Activated naive CD4-positive, alpha-beta T cell treated with anti-CD3 and anti-CD28 coated beads, Interleukin-2, amount 10 ng/mL, durations not matched to agents 7 days and 5 days (primary cell): ENCODE data around the gene CACNG6.

ENCODE experiments used
- CTCF ChIA-PET: fragments of 350-600 bp; sonication (Branson Sonifier 250); formaldehyde crosslinking; loops from one replicate; lab custom pipeline; 2021; ENCODE audit warnings: antibody characterized with exemption; lab: Charles Lee
- DNase-seq: peaks from one replicate; pipeline ENCODE4 v3.0.0-alpha.2; 2020
- H3K27ac Mint-ChIP-seq: one replicate; pipeline ENCODE4 v1.8.0; 2021; ENCODE audit warnings: mild to moderate bottlenecking, moderate library complexity, mixed read lengths
- H3K27me3 Mint-ChIP-seq: one replicate; pipeline ENCODE4 v1.8.0; 2021; ENCODE audit warnings: mild to moderate bottlenecking, mixed read lengths
- H3K36me3 Mint-ChIP-seq: one replicate; pipeline ENCODE4 v1.8.0; 2021; ENCODE audit warnings: mixed read lengths
- H3K4me1 Mint-ChIP-seq: one replicate; pipeline ENCODE4 v1.8.0; 2021; ENCODE audit warnings: mixed read lengths
- H3K4me3 Mint-ChIP-seq: one replicate; pipeline ENCODE4 v1.8.0; 2021; ENCODE audit warnings: mild to moderate bottlenecking, moderate library complexity, mixed read lengths
- H3K9me3 Mint-ChIP-seq: one replicate; pipeline ENCODE4 v1.8.0; 2021; ENCODE audit warnings: mixed read lengths

CACNG6 gene

DNA sequence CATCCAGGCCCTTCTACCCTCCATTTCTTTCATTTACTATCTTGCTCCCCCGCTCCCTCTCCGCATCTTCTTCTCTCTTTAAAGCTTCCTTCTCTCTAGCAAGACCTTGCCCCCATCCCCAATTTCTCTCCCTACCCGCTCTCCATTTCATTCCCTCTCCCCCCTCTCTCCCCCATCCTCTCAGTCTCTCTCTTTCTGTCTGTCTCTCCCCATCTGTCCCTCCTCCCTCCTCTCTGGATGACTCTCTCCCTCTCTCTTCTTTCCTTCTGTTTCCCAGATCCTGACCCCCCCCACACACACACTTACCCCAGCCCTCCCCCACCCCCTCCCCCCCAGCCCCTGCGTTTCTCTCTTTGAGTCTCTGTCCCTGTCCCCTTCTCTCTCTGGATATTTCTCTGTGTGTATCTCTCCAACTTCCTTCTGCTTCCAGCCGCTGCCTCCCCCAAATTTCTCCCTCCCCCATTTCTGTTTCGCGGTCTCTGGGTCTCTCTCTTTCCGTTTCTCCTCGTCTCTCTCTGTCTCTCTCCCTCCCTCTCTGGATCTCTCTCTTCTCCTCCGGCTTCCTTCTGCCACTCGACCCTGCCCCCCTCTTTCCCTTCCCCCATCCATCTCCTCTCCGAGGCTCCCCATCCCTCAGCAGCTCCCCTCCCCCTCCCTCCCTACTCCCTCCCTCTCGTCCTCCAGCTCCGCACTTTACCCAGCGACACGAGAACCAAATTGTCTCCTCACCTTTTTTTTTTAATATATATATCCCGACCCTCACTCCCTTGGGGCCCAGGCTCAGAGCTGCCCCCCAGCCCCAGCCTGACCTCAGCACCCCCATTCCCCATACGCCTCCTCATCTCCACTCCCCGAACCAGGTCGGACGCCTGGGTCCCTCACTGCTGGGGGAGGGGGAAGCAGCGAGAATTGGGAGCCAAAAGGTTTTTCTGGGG is 32.3 kb upstream of the CACNG6 start:
- Mint-ChIP-seq H3K27me3 (peaks cover 74% of the 10 kb centered on the region), H3K4me3 (no peak overlapping the region), H3K27ac (no peak overlapping the region), H3K36me3 (no peaks in the 10 kb centered on the region), H3K4me1 (peaks cover 2% of the 10 kb centered on the region), H3K9me3 (no peaks in the 10 kb centered on the region)
- CTCF ChIA-PET, result no interaction called here
- DNase-seq, result no peak

DNA sequence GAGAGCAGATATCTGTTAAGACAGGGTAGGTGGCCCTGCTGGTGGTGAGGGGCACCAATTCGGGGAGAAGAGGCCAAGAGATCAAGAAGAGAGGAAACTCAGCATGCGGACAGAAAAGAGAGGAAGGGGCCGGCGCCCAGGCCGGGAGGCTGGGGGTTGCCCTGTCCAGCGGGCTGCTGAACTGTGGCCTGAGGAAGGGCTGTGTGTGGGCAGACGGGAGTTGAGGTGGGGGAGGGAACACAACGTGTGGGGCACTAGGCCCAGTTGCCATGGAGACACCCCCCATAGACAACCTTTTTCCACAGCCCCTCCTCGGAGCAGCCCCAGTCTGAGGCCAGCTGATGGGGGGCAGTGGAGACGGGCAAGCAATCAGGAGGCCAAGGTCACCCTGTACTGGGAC is 31.2 kb upstream of the CACNG6 start:
- H3K4me3 Mint-ChIP-seq, result no peak overlapping the region
- peaks cover 2% of the 10 kb centered on the region for H3K4me1 Mint-ChIP-seq
- no peaks in the 10 kb centered on the region for H3K36me3 Mint-ChIP-seq
- H3K27ac Mint-ChIP-seq, result no peak overlapping the region
- CTCF ChIA-PET, result no interaction called here
- peaks cover 85% of the 10 kb centered on the region for H3K27me3 Mint-ChIP-seq
- H3K9me3 Mint-ChIP-seq, result no peaks in the 10 kb centered on the region
- DNase-seq, result no peak

DNA sequence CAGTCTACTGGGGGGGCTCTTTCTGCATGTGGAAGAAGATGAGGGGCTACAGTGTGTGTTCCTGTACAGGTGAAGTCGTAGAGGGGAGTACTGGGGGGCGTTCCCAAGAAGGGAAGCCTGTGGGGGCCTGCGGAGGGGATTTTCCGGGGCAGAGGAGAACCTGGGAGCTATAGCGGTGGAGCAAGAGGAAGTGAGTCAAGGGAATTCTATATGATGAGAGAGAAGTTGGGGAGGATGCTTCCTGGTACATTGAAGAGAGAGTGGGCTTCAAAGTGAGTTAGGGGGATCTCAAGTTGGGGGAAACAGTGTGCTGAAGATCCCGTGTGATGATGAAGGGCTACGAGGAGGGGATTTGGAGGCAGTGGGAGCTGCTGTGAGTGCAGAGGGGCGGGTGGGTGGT is 30.6 kb upstream of the CACNG6 start:
- H3K4me3 Mint-ChIP-seq, result no peak overlapping the region
- peaks cover 91% of the 10 kb centered on the region for H3K27me3 Mint-ChIP-seq
- CTCF ChIA-PET, result no interaction called here
- H3K4me1 Mint-ChIP-seq, result peaks cover 2% of the 10 kb centered on the region
- no peaks in the 10 kb centered on the region for H3K9me3 Mint-ChIP-seq
- H3K27ac Mint-ChIP-seq, result no peak overlapping the region
- no peak for DNase-seq
- no peaks in the 10 kb centered on the region for H3K36me3 Mint-ChIP-seq

DNA sequence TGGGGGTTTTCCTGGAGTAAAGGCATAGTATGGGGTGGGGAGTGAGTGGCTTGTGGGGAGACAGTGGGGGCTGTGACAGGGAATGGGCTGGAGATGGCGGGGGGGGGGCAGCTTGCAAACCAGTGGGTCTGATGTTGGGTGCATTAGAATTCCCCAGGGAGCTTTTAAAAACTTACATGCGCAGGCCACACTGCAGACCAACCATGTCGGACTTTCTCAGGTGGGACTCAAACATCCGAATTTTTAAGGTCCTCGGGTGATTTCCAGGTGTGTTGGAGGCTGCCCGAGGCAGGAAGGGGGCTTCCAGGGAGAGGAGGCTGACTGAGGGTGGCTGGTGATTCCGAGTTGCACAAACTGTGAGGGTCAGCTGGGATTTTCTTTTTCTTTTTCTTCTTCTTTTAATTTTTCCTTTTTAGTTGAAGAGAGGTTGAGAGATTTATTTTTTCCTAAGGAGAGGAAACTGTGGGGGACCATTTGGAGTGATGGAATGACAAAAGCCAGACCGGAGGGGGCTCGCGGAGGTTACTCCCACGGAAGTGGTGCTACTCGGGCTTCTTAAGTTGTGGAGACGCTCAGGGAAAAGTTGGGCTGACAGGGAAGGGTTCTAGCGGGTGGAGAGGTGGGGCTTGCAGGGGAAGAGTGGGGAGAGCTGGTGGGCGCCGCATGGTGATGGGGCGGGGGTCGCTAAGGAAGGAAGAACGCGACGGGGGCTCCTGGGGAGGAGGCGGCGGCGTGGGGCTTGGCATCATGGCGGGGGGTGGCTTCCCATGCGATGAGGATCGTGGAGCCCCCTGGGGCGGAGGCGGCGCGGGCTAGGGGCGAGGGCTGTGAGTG is 29.7 kb upstream of the CACNG6 start:
- Mint-ChIP-seq H3K27me3 (peaks cover 90% of the 10 kb centered on the region), H3K27ac (no peak overlapping the region), H3K9me3 (no peaks in the 10 kb centered on the region), H3K4me1 (peaks cover 2% of the 10 kb centered on the region), H3K36me3 (no peaks in the 10 kb centered on the region), H3K4me3 (no peak overlapping the region)
- CTCF ChIA-PET, result no interaction called here
- DNase-seq, result no peak

DNA sequence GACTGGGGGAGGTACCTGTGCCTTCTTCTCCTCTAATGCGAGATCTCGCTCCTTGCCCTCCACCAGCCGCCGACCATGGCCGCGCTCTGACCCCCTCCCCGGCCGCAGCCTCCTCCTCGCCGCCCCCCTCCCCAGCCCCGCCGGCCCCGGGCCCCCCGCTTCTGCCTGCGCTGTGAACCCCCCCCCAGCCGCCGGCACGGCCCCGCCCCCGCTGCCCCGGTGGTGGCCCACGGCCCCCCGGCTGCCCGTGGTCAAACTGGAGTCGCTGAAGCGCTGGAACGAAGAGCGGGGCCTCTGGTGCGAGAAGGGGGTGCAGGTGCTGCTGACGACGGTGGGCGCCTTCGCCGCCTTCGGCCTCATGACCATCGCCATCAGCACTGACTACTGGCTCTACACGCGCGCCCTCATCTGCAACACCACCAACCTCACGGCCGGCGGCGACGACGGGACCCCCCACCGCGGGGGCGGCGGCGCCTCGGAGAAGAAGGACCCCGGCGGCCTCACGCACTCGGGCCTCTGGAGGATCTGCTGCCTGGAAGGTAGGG is 28.5 kb upstream of the CACNG6 start, which contains the start of gene CACNG8:
Gene CACNG8 (plus strand): TSS at position 51 of the 545 bp plus-strand sequence.
- no peak within 1 kb of the TSS for H3K27ac Mint-ChIP-seq

DNA sequence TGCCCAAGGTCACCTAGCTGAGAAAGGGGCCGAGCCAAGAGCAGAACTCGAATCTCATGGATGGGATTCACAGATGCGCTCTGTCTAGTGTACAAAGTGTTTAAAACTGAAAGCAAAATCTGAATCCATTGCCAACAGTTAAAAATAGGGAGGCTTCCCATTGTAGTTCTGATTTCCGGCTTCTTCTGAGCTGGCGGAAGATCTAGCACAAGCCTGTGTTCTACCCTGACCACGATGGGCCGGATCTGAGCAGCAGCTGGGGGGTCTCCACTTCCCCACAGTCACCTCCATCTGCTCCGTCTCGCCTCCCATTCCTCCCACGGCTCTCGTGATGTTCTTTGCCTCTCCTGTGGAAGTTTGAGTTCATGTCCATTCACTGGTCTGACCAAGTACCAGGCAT is 26.3 kb upstream of the CACNG6 start:
- no peak for DNase-seq
- no peaks in the 10 kb centered on the region for H3K4me1 Mint-ChIP-seq
- CTCF ChIA-PET, result no interaction called here
- H3K36me3 Mint-ChIP-seq, result no peaks in the 10 kb centered on the region
- H3K27ac Mint-ChIP-seq, result no peak overlapping the region
- H3K9me3 Mint-ChIP-seq, result no peaks in the 10 kb centered on the region
- H3K4me3 Mint-ChIP-seq, result no peak overlapping the region
- H3K27me3 Mint-ChIP-seq, result peaks cover 60% of the 10 kb centered on the region

More for the DNA sequence above, 28.5 kb upstream of the CACNG6 start, which contains the start of gene CACNG8:
- Mint-ChIP-seq H3K4me3 (no peak within 1 kb of the TSS), H3K9me3 (no peaks in the 10 kb centered on the region), H3K4me1 (peaks cover 2% of the 10 kb centered on the region), H3K27me3 (peaks cover 79% of the 10 kb centered on the region), H3K36me3 (no peaks in the 10 kb centered on the region)
- CTCF ChIA-PET, result no interaction called here
- DNase-seq, result no peak

DNA sequence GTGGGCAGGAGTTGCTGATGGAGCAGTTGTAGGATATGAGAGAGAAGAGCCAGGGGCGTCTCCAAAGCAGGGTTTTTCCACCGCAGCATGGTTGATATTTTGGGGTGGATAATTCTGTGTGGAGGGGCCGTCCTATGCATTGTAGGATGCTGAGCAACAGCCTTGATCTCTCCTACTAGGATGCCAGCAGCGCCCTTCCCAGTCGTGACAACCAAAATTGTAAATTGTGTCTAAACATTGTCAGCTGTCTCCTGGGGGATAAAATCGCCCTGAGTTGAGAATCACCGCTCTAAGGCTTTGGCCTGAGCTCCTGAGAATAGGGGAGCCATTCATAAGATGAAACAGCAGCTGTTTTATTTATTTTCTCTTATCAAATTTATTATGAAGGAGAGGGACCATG is 24.5 kb upstream of the CACNG6 start:
- Mint-ChIP-seq H3K27me3 (peaks cover 47% of the 10 kb centered on the region), H3K9me3 (no peaks in the 10 kb centered on the region), H3K36me3 (no peaks in the 10 kb centered on the region), H3K4me1 (no peaks in the 10 kb centered on the region), H3K27ac (no peak overlapping the region), H3K4me3 (no peak overlapping the region)
- DNase-seq, result no peak
- CTCF ChIA-PET, result no interaction called here

DNA sequence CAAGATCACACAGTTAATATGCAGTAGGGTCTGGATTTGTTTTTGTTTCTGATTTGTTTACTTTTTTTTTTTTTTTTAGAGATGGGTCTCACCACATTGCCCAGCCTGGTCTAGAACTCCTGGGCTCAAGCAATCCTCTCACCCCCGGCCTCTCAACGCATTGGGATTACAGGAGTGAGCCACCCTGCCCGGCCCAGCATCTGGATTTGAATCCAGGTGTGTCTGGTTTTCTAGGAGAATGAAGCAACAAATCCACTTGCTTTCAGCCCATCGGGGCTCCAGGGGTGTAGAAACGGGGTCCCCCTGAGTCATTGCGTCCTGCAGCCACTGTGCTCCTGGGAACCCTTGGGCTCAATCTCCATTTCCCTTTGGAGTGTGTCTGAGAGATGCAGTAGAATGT is 22.1 kb upstream of the CACNG6 start:
- Mint-ChIP-seq H3K4me3 (no peak overlapping the region), H3K9me3 (no peaks in the 10 kb centered on the region), H3K27ac (no peak overlapping the region), H3K27me3 (peaks cover 38% of the 10 kb centered on the region), H3K36me3 (no peaks in the 10 kb centered on the region), H3K4me1 (no peaks in the 10 kb centered on the region)
- no peak for DNase-seq
- CTCF ChIA-PET, result no interaction called here

DNA sequence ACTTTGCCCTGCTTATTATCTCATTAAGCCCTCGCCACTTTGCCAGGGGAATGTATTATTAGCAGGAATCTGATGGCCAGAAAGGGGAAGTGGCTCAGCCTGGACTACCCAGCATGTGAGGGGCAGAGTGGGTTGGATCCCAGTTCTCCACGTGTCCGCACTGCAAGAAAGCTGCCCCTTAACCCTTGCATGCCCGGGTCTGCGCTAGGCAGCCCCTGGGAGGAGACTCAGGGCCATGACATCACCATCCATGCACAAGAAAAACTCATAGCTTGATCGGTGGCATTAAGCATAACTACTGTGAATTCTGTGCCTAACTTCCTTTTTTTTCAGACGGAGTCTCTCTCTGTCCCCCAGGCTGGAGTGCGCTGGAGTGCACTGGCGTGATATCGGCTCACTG is 19.8 kb upstream of the CACNG6 start:
- peaks cover 23% of the 10 kb centered on the region for H3K27me3 Mint-ChIP-seq
- CTCF ChIA-PET, result no interaction called here

DNA sequence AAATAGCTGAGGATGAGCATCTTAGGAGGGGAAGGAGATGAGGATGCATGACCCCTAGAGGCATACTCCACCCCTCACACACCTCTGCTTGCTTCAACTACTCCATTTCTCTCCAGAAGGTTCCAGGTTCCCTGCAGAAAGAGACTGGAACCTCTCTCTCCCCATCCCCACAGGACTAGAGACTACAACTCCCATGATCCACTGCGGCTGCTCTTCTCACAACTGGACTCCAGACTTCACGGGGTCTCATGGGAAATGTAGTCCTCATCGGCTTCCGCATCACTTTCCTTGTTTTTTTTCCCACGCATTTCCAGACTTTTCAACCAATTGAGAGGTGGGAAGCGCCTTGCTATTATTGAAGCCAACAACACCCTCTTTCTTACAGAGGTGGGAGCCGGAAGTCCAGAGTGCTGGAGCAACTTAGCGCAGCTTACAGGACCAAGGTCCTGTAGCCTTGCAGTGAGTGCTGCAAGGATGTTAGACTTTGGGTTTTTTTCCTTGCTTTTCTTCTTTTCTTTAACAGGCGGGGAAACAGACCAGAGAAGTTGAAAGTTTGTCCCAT is 13.9 kb upstream of the CACNG6 start:
- Mint-ChIP-seq H3K36me3 (peaks cover 18% of the 10 kb centered on the region), H3K27ac (peak overlapping the region; percentile 67), H3K4me1 (peaks cover 29% of the 10 kb centered on the region), H3K9me3 (peaks cover 15% of the 10 kb centered on the region), H3K4me3 (peak overlapping the region; percentile 48), H3K27me3 (peaks cover 64% of the 10 kb centered on the region)
- CTCF ChIA-PET, result interaction anchor here (1.1 kb wide), 1 partner anchor 46 kb away, joined by 4 read pairs; no protein-coding TSS in a partner anchor
- peak; percentile 74 for DNase-seq

More for the DNA sequence above, 19.8 kb upstream of the CACNG6 start:
- Mint-ChIP-seq H3K36me3 (no peaks in the 10 kb centered on the region), H3K27ac (no peak overlapping the region), H3K4me3 (no peak overlapping the region), H3K9me3 (no peaks in the 10 kb centered on the region), H3K4me1 (no peaks in the 10 kb centered on the region)
- DNase-seq, result no peak

DNA sequence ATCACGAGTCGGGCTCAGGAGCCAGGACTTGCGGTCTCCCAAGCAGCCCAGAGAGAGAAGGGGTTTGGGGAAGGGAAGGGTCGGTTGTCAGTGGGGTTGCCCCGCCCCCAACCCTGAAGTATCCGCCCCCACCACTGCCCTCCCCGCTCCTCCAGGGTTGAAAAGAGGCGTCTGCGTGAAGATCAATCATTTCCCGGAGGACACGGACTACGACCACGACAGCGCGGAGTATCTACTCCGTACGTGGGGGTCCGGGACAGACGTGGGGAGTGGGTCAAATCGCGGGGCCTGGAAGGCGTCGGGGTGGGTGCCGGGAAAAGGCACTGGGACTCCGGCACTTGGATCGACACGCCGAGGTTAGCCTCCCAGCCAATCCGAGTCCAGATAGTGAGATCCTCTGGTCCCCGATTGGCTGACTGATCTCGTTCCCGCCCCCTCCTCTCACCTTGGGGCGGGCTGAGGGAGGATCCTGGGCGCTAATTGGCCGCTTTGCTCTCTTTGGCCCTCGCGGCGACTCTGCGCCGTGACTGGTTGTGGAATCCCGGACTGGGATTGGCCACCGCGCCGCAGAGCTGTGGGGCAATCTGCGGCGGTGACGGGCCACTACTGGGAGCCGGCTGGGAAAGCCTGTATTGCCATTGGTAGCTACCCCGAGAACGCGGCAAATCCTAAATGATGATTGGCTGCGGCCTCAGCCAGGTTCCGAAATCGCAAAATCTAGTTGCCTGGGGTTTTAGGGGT is 13.3 kb upstream of the CACNG6 start:
- no peak overlapping the region for H3K27ac Mint-ChIP-seq
- peak overlapping the region; percentile 48 for H3K4me3 Mint-ChIP-seq
- H3K36me3 Mint-ChIP-seq, result peaks cover 18% of the 10 kb centered on the region
- peaks cover 57% of the 10 kb centered on the region for H3K27me3 Mint-ChIP-seq
- H3K9me3 Mint-ChIP-seq, result peaks cover 15% of the 10 kb centered on the region
- peak; percentile 28 for DNase-seq
- CTCF ChIA-PET, result no interaction called here
- H3K4me1 Mint-ChIP-seq, result peaks cover 29% of the 10 kb centered on the region

DNA sequence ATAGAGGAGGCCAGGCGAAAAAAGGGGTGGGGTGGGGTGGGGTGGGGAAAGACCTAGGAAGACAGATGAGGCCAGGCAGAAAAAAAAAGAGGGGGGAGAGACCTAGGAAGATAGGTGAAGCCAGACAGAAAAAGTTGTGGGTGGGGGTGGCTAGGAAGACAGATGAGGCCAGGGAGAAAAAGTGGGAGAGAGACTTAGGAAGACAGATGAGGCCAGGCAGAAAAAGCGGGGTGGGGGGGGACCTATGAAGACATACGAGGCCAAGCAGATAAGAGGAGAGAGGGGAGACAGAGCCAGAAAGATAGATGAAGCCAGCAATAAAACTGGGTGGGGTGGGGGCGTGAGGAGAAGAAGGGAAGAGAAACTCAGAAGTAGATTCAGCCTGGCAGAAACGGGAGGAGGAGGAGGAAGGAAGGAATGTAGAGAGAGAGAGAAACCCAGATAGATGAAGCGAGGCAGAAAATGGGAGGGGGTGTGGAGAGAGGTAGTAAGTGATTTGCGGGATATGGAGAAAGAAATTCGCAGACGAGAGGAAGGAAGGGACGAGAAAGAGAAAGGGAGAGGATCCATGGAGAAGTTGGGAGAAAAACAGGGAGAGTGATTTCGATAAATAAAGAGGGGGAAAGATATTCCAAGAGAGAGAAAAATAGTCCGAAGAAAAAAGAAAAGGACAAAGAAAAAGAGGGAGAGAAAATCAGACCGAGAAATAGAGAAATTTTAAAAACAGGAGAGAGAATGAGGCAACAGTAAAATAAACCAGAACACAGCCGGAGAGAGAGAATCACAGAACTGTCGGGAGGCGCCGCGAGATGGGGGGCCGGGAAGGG is 12.2 kb upstream of the CACNG6 start:
- H3K9me3 Mint-ChIP-seq, result peaks cover 15% of the 10 kb centered on the region
- no peak for DNase-seq
- H3K27me3 Mint-ChIP-seq, result peaks cover 56% of the 10 kb centered on the region
- H3K27ac Mint-ChIP-seq, result no peak overlapping the region
- H3K4me1 Mint-ChIP-seq, result peaks cover 29% of the 10 kb centered on the region
- no peak overlapping the region for H3K4me3 Mint-ChIP-seq
- H3K36me3 Mint-ChIP-seq, result peaks cover 18% of the 10 kb centered on the region
- CTCF ChIA-PET, result no interaction called here
